Measurements from ENCODE around the gene DTNA. TPM values are rescaled to one million over a fixed set of nuclear protein-coding genes. Genes with fewer than 3 reads are reported as not detected.

The DTNA gene
- total RNA-seq, 1 donor from 2014 or later, result 54.9 TPM

- no peak for DNase-seq
Measured at GRCh38 chr18:34807106-34807796, 97.2 kb downstream of the DTNA start.

GRCh38 chr18:34808389-34808788, 98.3 kb downstream of the DTNA start:
- no peak for DNase-seq

- DNase-seq, result no peak
Measured at GRCh38 chr18:34809451-34810072, 99.5 kb downstream of the DTNA start.

- DNase-seq, result no peak
Measured at GRCh38 chr18:34816183-34816582, 106.1 kb downstream of the DTNA start.

GRCh38 chr18:34817636-34818035, 107.5 kb downstream of the DTNA start:
- DNase-seq, result no peak

GRCh38 chr18:34818064-34818463, 108.0 kb downstream of the DTNA start:
- DNase-seq, result peak; percentile 15

- no peak for DNase-seq
Measured at GRCh38 chr18:34820360-34821065, 110.4 kb downstream of the DTNA start.

GRCh38 chr18:34821669-34822210, 111.6 kb downstream of the DTNA start:
- DNase-seq, result no peak

- DNase-seq, result no peak
Measured at GRCh38 chr18:34828093-34828492, 118.0 kb downstream of the DTNA start.

GRCh38 chr18:34834897-34835296, 124.8 kb downstream of the DTNA start:
- no peak for DNase-seq

- DNase-seq, result no peak
Measured at GRCh38 chr18:34835466-34835865, 125.4 kb downstream of the DTNA start.

- DNase-seq, result no peak
Measured at GRCh38 chr18:34837769-34838272, 127.7 kb downstream of the DTNA start.

GRCh38 chr18:34838669-34839068, 128.6 kb downstream of the DTNA start:
- DNase-seq, result no peak

- DNase-seq, result no peak
Measured at GRCh38 chr18:34840256-34840826, 130.2 kb downstream of the DTNA start.

- DNase-seq, result no peak
Measured at GRCh38 chr18:34841891-34842290, 131.8 kb downstream of the DTNA start.

GRCh38 chr18:34844072-34844471, 134.0 kb downstream of the DTNA start:
- no peak for DNase-seq

GRCh38 chr18:34844732-34845459, 134.8 kb downstream of the DTNA start:
- no peak for DNase-seq

- no peak for DNase-seq
Measured at GRCh38 chr18:34847408-34847807, 137.3 kb downstream of the DTNA start.

- DNase-seq, result no peak
Measured at GRCh38 chr18:34848156-34848555, 138.1 kb downstream of the DTNA start.

- no peak for DNase-seq
Measured at GRCh38 chr18:34848695-34849094, 138.6 kb downstream of the DTNA start.

- no peak for DNase-seq
Measured at GRCh38 chr18:34857320-34857719, 147.2 kb downstream of the DTNA start.

GRCh38 chr18:34858188-34858587, 148.1 kb downstream of the DTNA start:
- no peak for DNase-seq
